ENCODE results near the gene CHD9NB.

DNA sequence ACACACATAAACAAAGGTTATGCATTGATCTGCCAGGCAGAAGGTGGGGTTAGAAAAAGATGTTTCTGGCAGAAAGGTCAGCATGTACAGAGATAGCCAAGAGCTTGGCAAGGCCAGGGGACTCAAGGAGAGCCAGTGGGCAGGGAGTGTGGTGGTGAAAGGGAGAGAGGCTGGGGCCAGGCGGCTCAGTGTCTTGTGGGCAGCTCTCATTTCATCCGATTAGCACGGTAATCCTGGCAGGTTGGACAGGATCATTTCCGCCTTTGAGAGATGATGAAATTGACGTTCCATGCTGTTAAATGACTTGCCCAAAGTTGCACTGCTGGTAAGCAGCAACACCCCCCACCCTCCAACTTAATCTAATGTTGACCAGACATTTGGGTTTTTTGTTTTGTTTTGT is 5.7 kb upstream of the CHD9NB start:
- TF ChIP-seq POLR2A (IDR thresholded peaks at IDR 0.05) = no peak
- TF ChIP-seq, protein P1, sequence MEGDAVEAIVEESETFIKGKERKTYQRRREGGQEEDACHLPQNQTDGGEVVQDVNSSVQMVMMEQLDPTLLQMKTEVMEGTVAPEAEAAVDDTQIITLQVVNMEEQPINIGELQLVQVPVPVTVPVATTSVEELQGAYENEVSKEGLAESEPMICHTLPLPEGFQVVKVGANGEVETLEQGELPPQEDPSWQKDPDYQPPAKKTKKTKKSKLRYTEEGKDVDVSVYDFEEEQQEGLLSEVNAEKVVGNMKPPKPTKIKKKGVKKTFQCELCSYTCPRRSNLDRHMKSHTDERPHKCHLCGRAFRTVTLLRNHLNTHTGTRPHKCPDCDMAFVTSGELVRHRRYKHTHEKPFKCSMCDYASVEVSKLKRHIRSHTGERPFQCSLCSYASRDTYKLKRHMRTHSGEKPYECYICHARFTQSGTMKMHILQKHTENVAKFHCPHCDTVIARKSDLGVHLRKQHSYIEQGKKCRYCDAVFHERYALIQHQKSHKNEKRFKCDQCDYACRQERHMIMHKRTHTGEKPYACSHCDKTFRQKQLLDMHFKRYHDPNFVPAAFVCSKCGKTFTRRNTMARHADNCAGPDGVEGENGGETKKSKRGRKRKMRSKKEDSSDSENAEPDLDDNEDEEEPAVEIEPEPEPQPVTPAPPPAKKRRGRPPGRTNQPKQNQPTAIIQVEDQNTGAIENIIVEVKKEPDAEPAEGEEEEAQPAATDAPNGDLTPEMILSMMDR (IDR thresholded peaks at IDR 0.05 in 4 of 5, conservative IDR thresholded peaks at IDR 0.05 in 1 of 5) = no peak
